GM12874 (cell line): ENCODE results near the gene TRAF3.
A peak's percentile ranks its signal among the peaks of the same experiment; 100 is the strongest.

ENCODE experiments used
- TF ChIP-seq, protein P1 (sequence below): IDR thresholded peaks from 2 replicates; pipeline ENCODE4 v1.5.1; 2011; ENCODE audit warnings: low read depth, mild to moderate bottlenecking, control low read depth, low read length, moderate library complexity; ENCODE audit not compliant: insufficient read depth

The TRAF3 gene

DNA sequence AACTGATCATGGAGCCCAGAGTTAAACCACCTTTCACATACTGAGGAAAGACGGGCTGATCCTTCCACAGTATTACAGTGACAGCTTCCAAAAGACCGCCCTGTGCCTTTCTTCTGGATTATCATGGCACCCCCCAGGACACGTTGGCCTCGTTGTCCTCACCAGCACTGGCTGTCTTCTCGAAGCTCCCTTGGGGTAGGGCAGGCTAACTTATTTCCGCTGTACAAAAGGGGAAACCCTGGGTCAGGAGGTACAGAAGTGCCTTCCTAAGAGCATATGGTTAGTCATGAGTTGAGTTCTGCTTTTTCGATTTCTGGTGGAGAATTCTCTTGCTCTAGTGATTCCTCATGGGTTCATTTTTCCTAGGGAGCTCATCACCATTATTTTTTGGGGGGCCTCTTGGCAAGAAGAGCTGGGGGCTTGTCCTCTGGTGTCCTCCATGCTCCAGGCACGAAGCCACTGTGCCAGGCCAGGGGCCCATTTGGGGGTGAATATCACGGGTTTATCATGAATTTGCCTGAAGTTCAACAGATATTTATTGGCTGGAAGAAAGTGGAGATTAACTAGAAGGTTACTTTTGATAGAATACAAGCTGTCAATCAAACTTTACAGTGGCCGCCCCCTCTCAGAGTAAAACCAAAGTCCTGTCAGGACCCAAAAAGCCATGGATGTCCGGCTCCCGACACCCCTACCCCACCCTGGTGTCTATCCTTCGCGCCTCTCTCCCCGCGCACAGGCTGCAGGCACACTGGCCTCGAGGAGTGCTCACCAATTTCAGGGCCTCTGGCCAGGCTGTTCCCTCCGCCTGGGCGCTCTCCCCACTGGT, 8.8 kb upstream of the TRAF3 start:
- TF ChIP-seq, protein P1, sequence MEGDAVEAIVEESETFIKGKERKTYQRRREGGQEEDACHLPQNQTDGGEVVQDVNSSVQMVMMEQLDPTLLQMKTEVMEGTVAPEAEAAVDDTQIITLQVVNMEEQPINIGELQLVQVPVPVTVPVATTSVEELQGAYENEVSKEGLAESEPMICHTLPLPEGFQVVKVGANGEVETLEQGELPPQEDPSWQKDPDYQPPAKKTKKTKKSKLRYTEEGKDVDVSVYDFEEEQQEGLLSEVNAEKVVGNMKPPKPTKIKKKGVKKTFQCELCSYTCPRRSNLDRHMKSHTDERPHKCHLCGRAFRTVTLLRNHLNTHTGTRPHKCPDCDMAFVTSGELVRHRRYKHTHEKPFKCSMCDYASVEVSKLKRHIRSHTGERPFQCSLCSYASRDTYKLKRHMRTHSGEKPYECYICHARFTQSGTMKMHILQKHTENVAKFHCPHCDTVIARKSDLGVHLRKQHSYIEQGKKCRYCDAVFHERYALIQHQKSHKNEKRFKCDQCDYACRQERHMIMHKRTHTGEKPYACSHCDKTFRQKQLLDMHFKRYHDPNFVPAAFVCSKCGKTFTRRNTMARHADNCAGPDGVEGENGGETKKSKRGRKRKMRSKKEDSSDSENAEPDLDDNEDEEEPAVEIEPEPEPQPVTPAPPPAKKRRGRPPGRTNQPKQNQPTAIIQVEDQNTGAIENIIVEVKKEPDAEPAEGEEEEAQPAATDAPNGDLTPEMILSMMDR, result no peak

DNA sequence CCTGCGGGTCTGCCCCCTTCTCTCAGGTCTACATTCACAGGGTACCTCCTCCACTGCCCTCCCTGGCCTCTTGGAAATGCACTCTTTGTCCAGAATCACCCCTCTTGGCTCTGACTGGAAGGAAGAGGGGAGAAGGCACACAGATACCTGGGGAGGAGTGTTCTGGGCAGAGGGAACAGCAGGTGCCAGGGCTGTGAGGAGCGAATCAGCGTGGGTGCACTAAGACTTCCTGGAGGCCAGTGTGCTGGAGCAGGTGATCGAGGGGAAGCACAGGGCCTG, 8.3 kb upstream of the TRAF3 start:
- TF ChIP-seq, protein P1, result no peak

GRCh38 chr14:102770147-102771123, 6.8 kb upstream of the TRAF3 start:
- TF ChIP-seq, protein P1, result no peak

- TF ChIP-seq, protein P1, result no peak
Observed at GRCh38 chr14:102771144-102771543, 6.1 kb upstream of the TRAF3 start.

- TF ChIP-seq, protein P1, result peak; percentile 63
Observed at GRCh38 chr14:102772781-102773570, 4.3 kb upstream of the TRAF3 start.

GRCh38 chr14:102774391-102775153, 2.7 kb upstream of the TRAF3 start:
- TF ChIP-seq, protein P1, result peak; percentile 77
